HL-60 (cell line): ENCODE data around the gene SAMSN1.

Experiments
- DNase-seq, 2 experiments: peaks; one replicate each; pipeline ENCODE4 v3.0.0-alpha.2; 2010 to 2020; ENCODE audit warnings: low read depth in 1 of 2, low spot score in 1 of 2
- H3K27ac ChIP-seq: fragments of 250-450 bp; sonication (Bioruptor Pico); replicated peaks from 2 replicates; pipeline ENCODE4 v1.5.1; 2020; ENCODE audit warnings: mild to moderate bottlenecking, moderate library complexity
- H3K27me3 ChIP-seq: fragments of 250-450 bp; sonication (Bioruptor Pico); 2 replicates; pipeline ENCODE4 v1.5.1; 2021; ENCODE audit warnings: mild to moderate bottlenecking, moderate library complexity; ENCODE audit not compliant: insufficient read depth, poor library complexity, severe bottlenecking
- H3K4me3 ChIP-seq: replicated peaks from 2 replicates; pipeline ENCODE4 v1.5.1; 2011; ENCODE audit warnings: mild to moderate bottlenecking, control low read depth, low read length; ENCODE audit not compliant: insufficient read depth
- CTCF ChIP-seq: IDR thresholded peaks from one replicate; pipeline ENCODE4 v1.5.1; 2011; ENCODE audit warnings: low read length, control low read depth, inconsistent platforms; ENCODE audit not compliant: insufficient read depth
- GABPA ChIP-seq: IDR thresholded peaks from 2 replicates; pipeline ENCODE4 v1.6.1; 2012; ENCODE audit warnings: low read depth
- POLR2AphosphoS5 ChIP-seq: IDR thresholded peaks from 2 replicates; pipeline ENCODE4 v1.6.1; 2012; ENCODE audit warnings: low read depth
- REST ChIP-seq: IDR thresholded peaks from 2 replicates; pipeline ENCODE4 v1.6.1; 2012; ENCODE audit warnings: low read depth; ENCODE audit not compliant: insufficient replicate concordance
- SPI1 ChIP-seq: IDR thresholded peaks from 2 replicates; pipeline ENCODE4 v1.6.1; 2012; ENCODE audit warnings: low read depth, mild to moderate bottlenecking, borderline replicate concordance

SAMSN1 gene

GRCh38 chr21:14477133-14477532 lies 69.0 kb downstream of the SAMSN1 start:
- H3K27ac ChIP-seq = no peak overlapping the region
- no peak for TF ChIP-seq CTCF
- TF ChIP-seq SPI1 = no peak
- no peak for TF ChIP-seq POLR2AphosphoS5
- no peak for TF ChIP-seq GABPA
- TF ChIP-seq REST = no peak
- no peak overlapping the region for H3K4me3 ChIP-seq
- no peak for DNase-seq
- H3K27me3 ChIP-seq = no peaks in the 10 kb centered on the region

- TF ChIP-seq SPI1 = no peak
- TF ChIP-seq GABPA = no peak
- TF ChIP-seq REST = no peak
- TF ChIP-seq POLR2AphosphoS5 = no peak
- TF ChIP-seq CTCF = no peak
- H3K4me3 ChIP-seq = no peak overlapping the region
- no peak for DNase-seq
- H3K27me3 ChIP-seq = no peaks in the 10 kb centered on the region
- H3K27ac ChIP-seq = no peak overlapping the region
Measured at GRCh38 chr21:14474995-14475394, 71.1 kb downstream of the SAMSN1 start.

GRCh38 chr21:14469641-14470040 lies 76.5 kb downstream of the SAMSN1 start:
- Histone ChIP-seq H3K4me3 (no peak overlapping the region), H3K27ac (no peak overlapping the region), H3K27me3 (no peaks in the 10 kb centered on the region)
- TF ChIP-seq REST = no peak
- TF ChIP-seq SPI1 = no peak
- no peak for TF ChIP-seq GABPA
- no peak for TF ChIP-seq CTCF
- no peak for TF ChIP-seq POLR2AphosphoS5
- DNase-seq = no peak
